HG03066 (cell line): ENCODE measurements around the gene CCDC85B.
A peak's percentile ranks its signal among the peaks of the same experiment; 100 is the strongest.
"Not testable (repeated sequence)": the region's sequence is repeated elsewhere in the genome, so short reads cannot be mapped to it uniquely, and the experiment has no call there.

Experiments used
- ATAC-seq: cut with Tn5 transposase; IDR thresholded peaks from one replicate; pipeline ENCODE4 v1.9.1; 2021; ENCODE audit warnings: low read depth; ENCODE audit not compliant: unreplicated experiment

CCDC85B gene

GRCh38 chr11:65890324-65891218, at the start of gene CCDC85B:
Gene CCDC85B, plus strand, starts transcription at chr11:65890673. Its CDS starts 111 bp downstream, at chr11:65890784.
- peak; percentile 51 for ATAC-seq

- no peak for ATAC-seq
Measured at GRCh38 chr11:65842144-65842543, 48.3 kb upstream of the CCDC85B start.

- no peak for ATAC-seq
Measured at GRCh38 chr11:65843811-65844210, 46.7 kb upstream of the CCDC85B start.

GRCh38 chr11:65844231-65844872, 46.1 kb upstream of the CCDC85B start:
- ATAC-seq = no peak

- no peak for ATAC-seq
Measured at GRCh38 chr11:65847746-65848145, 42.7 kb upstream of the CCDC85B start.

- ATAC-seq = not testable (repeated sequence)
Measured at GRCh38 chr11:65848693-65849092, 41.8 kb upstream of the CCDC85B start.

GRCh38 chr11:65849366-65849765, 41.1 kb upstream of the CCDC85B start:
- no peak for ATAC-seq

- ATAC-seq = no peak
Measured at GRCh38 chr11:65849771-65850216, 40.7 kb upstream of the CCDC85B start.

GRCh38 chr11:65850217-65851082, 40.0 kb upstream of the CCDC85B start:
- no peak for ATAC-seq

GRCh38 chr11:65851083-65851579, 39.3 kb upstream of the CCDC85B start:
- no peak for ATAC-seq

- ATAC-seq = no peak
Measured at GRCh38 chr11:65851811-65852507, 38.5 kb upstream of the CCDC85B start.

- ATAC-seq = no peak
Measured at GRCh38 chr11:65852508-65853245, 37.8 kb upstream of the CCDC85B start.

GRCh38 chr11:65853246-65853979, 37.1 kb upstream of the CCDC85B start:
- ATAC-seq = no peak

GRCh38 chr11:65854161-65854592, 36.3 kb upstream of the CCDC85B start:
- no peak for ATAC-seq

GRCh38 chr11:65854852-65855837, 35.3 kb upstream of the CCDC85B start:
- ATAC-seq = no peak

GRCh38 chr11:65855927-65856363, 34.5 kb upstream of the CCDC85B start:
- ATAC-seq = no peak
